Tibial nerve (tissue), 3 donors: ENCODE measurements around the gene PPM1M.

Experiments
- CTCF ChIP-seq, 5 experiments: fragments of 200-600 bp in 3 of 5; fragments of 450-650 bp in 2 of 5; sonication (generic) in 3 of 5; IDR thresholded peaks; one replicate each; pipeline ENCODE4 v1.5.1; 2016 to 2019; ENCODE audit warnings: antibody characterized with exemption in 5 of 5, mild to moderate bottlenecking in 3 of 5, moderate library complexity in 2 of 5
- POLR2A ChIP-seq, 2 donors: fragments of 450-650 bp; IDR thresholded peaks; one replicate each; pipeline ENCODE4 v1.6.1; 2017; ENCODE audit warnings: antibody characterized with exemption in 2 of 2, mild to moderate bottlenecking in 2 of 2, moderate library complexity in 2 of 2

- TF ChIP-seq CTCF (IDR thresholded peaks at IDR 0.05) = no peak
- no peak for TF ChIP-seq POLR2A (IDR thresholded peaks at IDR 0.05)
Observed at GRCh38 chr3:52202384-52203077, 43.0 kb upstream of the PPM1M start.
